Spleen (tissue), 11 donors: ENCODE data around the gene TFE3. TPM values are rescaled to one million over a fixed set of nuclear protein-coding genes. Genes with fewer than 3 reads are reported as not detected.

Source experiments
- DNase-seq: peaks from one replicate; pipeline ENCODE4 v3.0.0-alpha.2; 2020
- H3K27ac ChIP-seq, 8 donors: fragments of 200-600 bp; sonication (generic) in 7 of 8; 1 replicate in 4 of 8; 2 replicates in 4 of 8; pipeline versions ENCODE4 v1.5.0 to v1.8.0; 2016 to 2021; ENCODE audit warnings: inconsistent platforms in 4 of 8, mild to moderate bottlenecking in 4 of 8, moderate library complexity in 1 of 8
- H3K27me3 ChIP-seq, 7 donors: fragments of 200-600 bp; sonication (generic) in 6 of 7; replicated peaks in 1 of 7; 1 replicate in 4 of 7; 2 replicates in 3 of 7; pipeline versions ENCODE4 v1.5.0 to v1.8.0; 2016 to 2021; ENCODE audit warnings: inconsistent platforms in 3 of 7, mild to moderate bottlenecking in 1 of 7
- H3K36me3 ChIP-seq, 6 donors: fragments of 200-600 bp; sonication (generic) in 5 of 6; 1 replicate in 4 of 6; 2 replicates in 2 of 6; pipeline versions ENCODE4 v1.5.0 to v1.8.0; 2016 to 2021; ENCODE audit warnings: inconsistent platforms in 2 of 6
- H3K4me1 ChIP-seq, 6 donors: fragments of 200-600 bp; sonication (generic) in 5 of 6; 1 replicate in 3 of 6; 2 replicates in 3 of 6; pipeline versions ENCODE4 v1.5.0 to v1.8.0; 2016 to 2021; ENCODE audit warnings: inconsistent platforms in 3 of 6
- H3K4me3 ChIP-seq, 8 donors: fragments of 200-600 bp; sonication (generic) in 7 of 8; 1 replicate in 4 of 8; 2 replicates in 4 of 8; pipeline versions ENCODE4 v1.5.0 to v1.8.0; 2016 to 2021; ENCODE audit warnings: inconsistent platforms in 4 of 8, mild to moderate bottlenecking in 4 of 8, moderate library complexity in 2 of 8
- H3K9me3 ChIP-seq, 8 donors: fragments of 200-600 bp; sonication (generic) in 7 of 8; 1 replicate in 4 of 8; 2 replicates in 4 of 8; pipeline versions ENCODE4 v1.5.0 to v1.8.0; 2016 to 2021; ENCODE audit warnings: inconsistent platforms in 4 of 8
- CTCF ChIP-seq, 11 experiments: fragments of 200-600 bp in 7 of 11; fragments of 450-650 bp in 4 of 11; sonication (generic) in 4 of 11; IDR thresholded peaks in 8 of 11; conservative IDR thresholded peaks in 3 of 11; 1 replicate in 7 of 11; 2 replicates in 4 of 11; pipeline versions ENCODE4 v1.4.0 to v1.8.0; 2016 to 2021; ENCODE audit warnings: antibody characterized with exemption in 11 of 11, inconsistent platforms in 4 of 11, mild to moderate bottlenecking in 1 of 11
- POLR2A ChIP-seq, 3 donors: fragments of 450-650 bp; IDR thresholded peaks; one replicate each; pipeline ENCODE4 v1.5.1; 2017; ENCODE audit warnings: antibody characterized with exemption in 3 of 3, mild to moderate bottlenecking in 1 of 3
- POLR2AphosphoS5 ChIP-seq, 3 donors: sonication (generic); formaldehyde crosslinking; IDR thresholded peaks; one replicate each; pipeline ENCODE4 v1.5.1; 2017; ENCODE audit warnings: antibody characterized with exemption in 3 of 3
- WGBS, 5 donors: extraction: QIAGEN DNeasy Blood & Tissue Kit in 3 of 5; methylation state at CpG; one replicate each; pipeline versions ENCODE4 v1.1.5 to v1.1.7; 2013 to 2018; 5-methylcytosine and 5-hydroxymethylcytosine counted together
- intact Hi-C: fragments of 100-400 bp; cut with DNase I; formaldehyde crosslinking; loops from one replicate; pipeline ENCODE4 v1.15.0; 2023; ENCODE audit warnings: low total_unique reads
- polyA plus RNA-seq, 3 donors: library from polyadenylated mRNA; stranded (reverse); fragments of 200-250 nt; gene quantifications; one replicate each; pipeline ENCODE4 v1.2.1, GENCODE V29; 2013
- total RNA-seq, 7 donors: library from RNA; depleted of rRNA in 3 of 7; stranded (reverse); fragments of >200 nt in 3 of 7; fragmentation: NEBNext Ultra II Directional in 4 of 7; extraction: Animal tissue kit (Norgen Biotek cat#: 25700) in 4 of 7; gene quantifications; one replicate each; pipeline versions ENCODE4 v1.1.0 to v1.2.1, GENCODE V29; 2016 to 2021
- donor health status: healthy with polysubstance abuse.
- donor health status: DM: no; HTN: no; CAD: no; lungs with moderate emphysema.
- donor health status: DM: no; HTN: no; CAD: no.
- donor health status: Bipolar disorder and iron deficiency.
- donor health status: healthy.
- donor health status: DM: no; HTN: no; CAD: no.
- donor health status: DM: yes; HTN: yes; CAD: no.

The TFE3 gene
- total and polyA plus RNA-seq, 10 donors: 16.0 to 79.1 (median 55.5) TPM

GRCh38 chrX:49066278-49066677 is 23.1 kb upstream of the TFE3 start:
- intact Hi-C loops: no loop called here
- WGBS, 5 donors: 80 to 97% (median 94%) methylated on average over 2 of the region's 2 CpGs

GRCh38 chrX:49064735-49065134 is 21.6 kb upstream of the TFE3 start:
- 87 to 98% (median 92%) methylated on average over 6 to 8 of the region's 8 CpGs for WGBS, 5 donors
- intact Hi-C loops: no loop called here
- Histone ChIP-seq H3K27me3 (no peaks in the 10 kb centered on the region), H3K4me1 (no peaks in the 10 kb centered on the region), H3K27ac (no peak overlapping the region), H3K36me3 (peaks cover 0 to 53% (median 0%) of the 10 kb centered on the region in 6 donors), H3K9me3 (no peaks in the 10 kb centered on the region), H3K4me3 (no peak overlapping the region)
- no peak for DNase-seq
- TF ChIP-seq POLR2A (IDR thresholded peaks at IDR 0.05): no peak
- TF ChIP-seq POLR2AphosphoS5 (IDR thresholded peaks at IDR 0.05): no peak
- TF ChIP-seq CTCF (IDR thresholded peaks at IDR 0.05 in 8 of 11, conservative IDR thresholded peaks at IDR 0.05 in 3 of 11): no peak

More at GRCh38 chrX:49066278-49066677, 23.1 kb upstream of the TFE3 start:
- DNase-seq: no peak
- Histone ChIP-seq H3K9me3 (no peaks in the 10 kb centered on the region), H3K27me3 (no peaks in the 10 kb centered on the region), H3K4me1 (no peaks in the 10 kb centered on the region), H3K4me3 (no peak overlapping the region), H3K36me3 (peaks cover 0 to 53% (median 0%) of the 10 kb centered on the region in 6 donors), H3K27ac (no peak overlapping the region)
- no peak for TF ChIP-seq POLR2AphosphoS5 (IDR thresholded peaks at IDR 0.05)
- TF ChIP-seq POLR2A (IDR thresholded peaks at IDR 0.05): no peak
- no peak for TF ChIP-seq CTCF (IDR thresholded peaks at IDR 0.05 in 8 of 11, conservative IDR thresholded peaks at IDR 0.05 in 3 of 11)

- Histone ChIP-seq H3K4me3 (no peak overlapping the region), H3K4me1 (no peaks in the 10 kb centered on the region), H3K9me3 (no peaks in the 10 kb centered on the region), H3K27me3 (no peaks in the 10 kb centered on the region), H3K27ac (no peak overlapping the region), H3K36me3 (peaks cover 0 to 53% (median 0%) of the 10 kb centered on the region in 6 donors)
- no peak for DNase-seq
- TF ChIP-seq POLR2A (IDR thresholded peaks at IDR 0.05) (no peak), POLR2AphosphoS5 (IDR thresholded peaks at IDR 0.05) (no peak), CTCF (IDR thresholded peaks at IDR 0.05 in 8 of 11, conservative IDR thresholded peaks at IDR 0.05 in 3 of 11) (no peak)
- intact Hi-C loops: no loop called here
- WGBS, 5 donors: 89 to 100% (median 95%) methylated on average over 2 to 20 of the region's 20 CpGs; no CpG with 5 or more reads in 1 of the 5 donors
Measured at GRCh38 chrX:49064303-49064702, 21.1 kb upstream of the TFE3 start.

GRCh38 chrX:49063715-49064114 is 20.6 kb upstream of the TFE3 start:
- DNase-seq: no peak
- TF ChIP-seq POLR2A (IDR thresholded peaks at IDR 0.05): no peak
- TF ChIP-seq POLR2AphosphoS5 (IDR thresholded peaks at IDR 0.05): no peak
- no peak for TF ChIP-seq CTCF (IDR thresholded peaks at IDR 0.05 in 8 of 11, conservative IDR thresholded peaks at IDR 0.05 in 3 of 11)
- H3K27ac ChIP-seq: no peak overlapping the region
- 90 to 96% (median 95%) methylated on average over 7 to 9 of the region's 9 CpGs; no CpG with 5 or more reads in 1 of the 5 donors for WGBS, 5 donors
- peaks cover 0 to 53% (median 0%) of the 10 kb centered on the region in 6 donors for H3K36me3 ChIP-seq
- intact Hi-C loops: no loop called here
- H3K4me3 ChIP-seq: no peak overlapping the region
- no peaks in the 10 kb centered on the region for H3K9me3 ChIP-seq
- no peaks in the 10 kb centered on the region for H3K4me1 ChIP-seq
- H3K27me3 ChIP-seq: no peaks in the 10 kb centered on the region
